NCI-H345 treated with DMSO at 0.1 percent for 48 hours (cell line): Measurements from ENCODE around the gene ARHGEF1.
"Not testable (repeated sequence)": the region's sequence is repeated elsewhere in the genome, so short reads cannot be mapped to it uniquely, and the experiment has no call there.

ENCODE experiments used
- DNase-seq: peaks from one replicate; lab custom pipeline; 2025; ENCODE audit not compliant: unreplicated experiment; lab: John Stamatoyannopoulos, UW

ARHGEF1 gene

DNA sequence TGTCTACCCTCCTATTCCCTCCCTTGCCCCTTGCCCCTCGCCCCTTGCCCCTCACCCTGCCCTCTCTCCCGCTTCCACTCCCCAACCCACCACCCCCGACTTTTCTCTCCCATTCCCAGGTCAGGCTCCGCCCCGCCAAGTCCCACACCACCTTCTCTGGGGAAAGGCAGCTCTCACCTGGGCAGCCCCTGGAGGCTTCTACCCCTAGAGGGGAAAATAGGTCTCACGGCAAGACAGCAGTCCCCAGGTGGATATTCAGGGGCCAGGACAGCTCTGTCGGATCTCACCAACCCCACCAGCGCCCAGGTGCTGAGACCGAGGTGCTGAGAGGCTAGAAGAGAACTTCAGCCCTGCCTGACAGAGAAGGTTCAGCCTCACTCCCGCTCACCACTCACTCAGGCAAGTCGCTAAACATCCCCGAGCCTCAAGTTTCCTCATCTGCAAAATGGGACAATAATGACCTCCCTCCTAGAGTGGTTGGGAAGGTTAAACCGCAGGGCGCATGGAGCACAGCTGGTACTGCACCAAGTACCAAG, 46.6 kb downstream of the ARHGEF1 start:
- DNase-seq, result no peak

DNA sequence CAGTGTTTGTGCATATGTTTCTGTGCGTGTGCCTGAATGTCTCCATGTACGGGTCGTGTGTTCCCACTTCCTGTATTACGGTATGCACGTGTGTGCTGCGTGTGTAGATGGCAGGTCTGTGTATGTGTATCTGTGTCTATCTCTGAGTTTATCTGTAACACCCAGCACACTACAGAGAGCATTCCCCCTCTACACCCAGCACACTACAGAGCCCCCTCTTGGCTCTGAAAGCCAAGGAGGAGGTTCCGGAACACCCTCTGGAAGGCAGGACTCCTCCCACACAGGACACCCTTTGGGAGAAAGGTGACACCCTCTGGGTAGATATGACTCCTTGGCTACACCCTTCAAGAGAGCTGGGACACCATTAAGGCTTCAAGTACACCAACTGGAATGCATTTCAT, 47.3 kb downstream of the ARHGEF1 start:
- DNase-seq, result no peak

DNA sequence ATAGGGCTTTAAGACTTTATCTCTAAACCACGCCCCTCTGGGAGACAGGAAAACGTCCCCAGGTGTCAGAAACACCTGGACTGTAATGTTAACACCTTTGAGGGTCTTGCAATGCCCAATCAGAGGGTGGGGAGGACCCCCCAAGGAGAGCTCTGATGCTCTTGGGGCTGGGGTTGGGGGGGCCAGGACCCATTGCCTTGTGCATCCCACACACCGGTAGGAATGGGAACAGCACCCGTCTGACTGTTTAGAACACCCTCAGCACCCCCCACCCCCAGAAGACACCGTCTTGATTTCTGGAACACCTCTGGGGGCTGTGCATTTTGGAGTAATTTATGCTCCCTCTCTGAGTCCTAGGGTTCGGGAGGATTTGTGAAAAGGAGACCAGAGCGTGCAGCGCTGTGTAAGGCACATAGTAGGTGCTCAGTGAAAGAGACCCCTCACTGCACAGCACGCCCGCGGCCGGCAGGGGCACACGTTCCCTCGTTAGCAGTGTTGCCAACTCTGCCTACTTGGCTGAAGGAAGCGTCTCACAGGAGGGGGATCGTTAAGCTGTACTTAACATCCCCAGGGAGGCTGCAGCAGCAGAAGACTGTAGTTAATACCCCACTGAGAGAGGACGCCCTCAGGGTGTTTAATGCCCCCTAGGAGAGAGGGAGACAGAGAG, 48.1 kb downstream of the ARHGEF1 start:
- no peak for DNase-seq

DNA sequence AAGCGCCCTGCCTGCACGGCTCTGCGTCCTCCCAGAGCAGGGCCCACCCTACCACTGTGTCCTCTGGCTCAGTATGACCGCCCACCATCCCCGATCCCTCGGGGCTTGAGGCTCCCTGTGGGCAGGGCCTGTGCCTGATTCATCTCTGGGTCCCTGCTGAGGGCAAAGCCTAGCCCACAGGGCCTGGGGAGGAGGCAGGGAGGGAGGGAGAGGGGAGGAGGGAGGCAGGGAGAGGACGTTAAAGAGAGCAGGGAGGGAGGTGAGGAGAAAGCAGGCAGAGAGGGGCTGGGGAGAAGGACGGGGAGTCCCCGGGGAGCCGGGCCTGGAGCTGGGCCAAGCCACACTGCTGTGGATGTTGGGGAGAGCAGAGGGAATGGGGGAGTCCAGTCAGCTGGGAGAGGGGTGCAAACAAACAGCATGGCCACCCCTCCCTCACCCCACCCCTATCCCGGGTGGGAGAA, 49.3 kb downstream of the ARHGEF1 start:
- no peak for DNase-seq

DNA sequence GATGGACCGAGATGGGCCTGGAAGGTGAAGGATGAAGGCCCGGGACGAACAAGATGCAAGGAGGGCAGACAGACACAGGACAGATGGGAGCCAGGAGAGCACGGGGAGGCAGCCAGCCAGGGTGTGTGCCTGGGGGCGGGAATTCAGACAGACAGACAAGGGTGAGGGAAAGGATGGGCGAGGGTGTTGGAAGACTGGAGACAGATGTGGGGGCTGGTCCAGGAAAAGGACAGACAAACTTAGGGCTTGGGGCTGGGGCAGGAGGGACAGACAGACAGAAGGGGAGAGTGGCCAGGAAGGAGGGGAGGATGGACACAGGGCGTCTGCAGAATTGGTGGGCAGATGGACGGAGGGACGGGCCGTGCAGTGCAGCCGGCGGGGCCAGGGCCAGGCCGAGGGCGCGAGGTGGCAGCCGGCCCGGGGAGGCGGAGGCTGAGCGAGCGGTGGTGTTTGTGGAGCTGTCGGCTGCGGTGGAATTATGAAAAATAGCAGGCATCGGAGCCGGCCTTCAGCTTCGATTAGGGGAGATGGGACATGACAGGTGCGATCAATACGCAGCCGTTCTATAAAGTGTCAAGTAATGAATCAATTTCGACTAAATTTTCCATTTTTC, 49.8 kb downstream of the ARHGEF1 start:
- DNase-seq, result no peak

DNA sequence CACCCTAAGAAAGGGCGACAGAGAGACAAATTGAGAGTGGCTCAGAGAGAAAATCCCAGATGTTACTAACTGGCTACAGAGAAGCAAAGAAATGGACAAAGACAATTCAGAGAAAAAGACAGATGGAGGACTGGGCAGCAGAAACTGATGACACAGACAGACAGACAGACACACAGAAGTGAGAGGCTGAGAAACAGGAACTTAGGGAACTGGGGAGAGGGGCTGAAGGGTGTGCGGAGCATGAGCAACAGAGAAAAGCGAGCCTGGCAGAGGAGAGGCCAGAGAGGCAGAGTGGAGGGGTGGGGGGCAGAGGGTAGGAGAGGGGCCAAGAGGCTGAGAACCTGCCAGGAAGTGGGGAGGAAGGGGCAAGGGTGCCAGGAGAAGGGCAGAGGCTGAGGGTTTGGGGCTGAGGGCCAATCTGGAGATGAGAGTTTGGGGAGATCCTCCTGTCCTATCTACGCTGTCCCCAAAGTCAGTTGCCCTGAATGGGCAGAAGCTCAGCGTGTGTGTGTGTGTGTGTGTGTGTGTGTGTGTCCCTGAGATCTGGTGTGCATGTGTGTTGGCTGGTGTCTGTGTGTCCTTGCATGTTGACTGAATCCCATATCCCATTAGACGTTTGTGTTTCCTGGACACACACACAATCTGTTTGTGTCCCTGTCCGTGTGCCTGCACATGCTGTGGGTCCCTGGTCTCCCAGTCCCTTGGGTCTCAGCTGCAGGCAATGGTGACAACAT, 50.9 kb downstream of the ARHGEF1 start:
- no peak for DNase-seq

DNA sequence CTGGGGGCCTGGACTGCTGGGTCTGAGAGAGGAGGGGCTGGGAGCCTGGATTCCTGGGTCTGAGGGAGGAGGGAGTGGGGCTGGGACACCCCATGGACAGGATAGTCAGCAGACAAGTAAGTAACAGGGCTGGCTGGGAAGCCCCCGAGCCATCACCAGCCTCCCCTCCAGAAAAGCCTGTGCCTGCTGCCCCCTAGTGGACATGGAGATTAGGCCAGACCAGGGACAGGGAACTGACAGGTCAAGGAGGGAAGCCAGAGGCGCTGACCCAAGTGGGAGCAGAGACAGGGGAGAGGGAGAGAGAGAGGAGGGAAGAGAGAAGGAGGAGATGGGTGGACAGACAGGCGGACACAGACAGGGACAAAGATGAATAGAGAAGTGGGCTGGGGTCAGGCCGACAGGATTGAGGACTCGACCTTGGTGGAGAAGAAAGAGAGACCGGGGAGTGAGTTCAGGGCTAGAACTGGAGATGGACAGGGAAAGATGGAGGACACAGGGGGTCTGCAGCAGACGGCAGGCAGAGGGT, 51.9 kb downstream of the ARHGEF1 start:
- DNase-seq, result no peak

DNA sequence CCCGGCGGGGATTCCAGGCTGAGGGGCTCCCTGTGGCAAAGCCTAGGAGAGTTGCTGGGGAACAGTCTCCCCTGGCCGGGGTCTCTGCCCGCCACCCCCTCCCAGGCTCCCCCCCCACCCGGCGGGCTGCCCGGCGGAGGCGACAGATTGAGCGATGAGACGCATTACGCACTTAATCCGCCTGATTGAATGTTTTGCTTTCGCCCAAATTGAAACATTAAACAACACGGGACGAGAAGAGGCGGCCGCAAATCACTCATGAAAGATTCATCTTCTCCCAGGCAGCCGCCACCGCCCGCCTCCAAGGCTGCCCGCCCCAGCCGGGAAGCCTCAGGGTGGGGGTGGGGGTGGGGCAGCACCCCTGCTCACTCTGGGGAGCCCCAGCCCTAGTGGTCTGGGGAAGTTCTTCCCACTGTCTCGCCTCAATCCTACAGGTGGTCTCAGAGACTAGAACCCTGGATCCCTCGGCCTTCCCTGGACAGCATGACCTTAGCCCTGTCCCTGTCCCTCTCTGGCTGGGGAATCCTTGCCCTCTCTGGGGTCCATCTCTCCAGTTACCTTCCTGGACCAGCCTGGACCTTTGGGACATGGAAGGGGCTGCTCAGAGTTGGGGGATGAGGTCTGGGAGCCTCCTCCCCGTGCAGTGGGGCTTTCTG, 52.9 kb downstream of the ARHGEF1 start:
- no peak for DNase-seq

DNA sequence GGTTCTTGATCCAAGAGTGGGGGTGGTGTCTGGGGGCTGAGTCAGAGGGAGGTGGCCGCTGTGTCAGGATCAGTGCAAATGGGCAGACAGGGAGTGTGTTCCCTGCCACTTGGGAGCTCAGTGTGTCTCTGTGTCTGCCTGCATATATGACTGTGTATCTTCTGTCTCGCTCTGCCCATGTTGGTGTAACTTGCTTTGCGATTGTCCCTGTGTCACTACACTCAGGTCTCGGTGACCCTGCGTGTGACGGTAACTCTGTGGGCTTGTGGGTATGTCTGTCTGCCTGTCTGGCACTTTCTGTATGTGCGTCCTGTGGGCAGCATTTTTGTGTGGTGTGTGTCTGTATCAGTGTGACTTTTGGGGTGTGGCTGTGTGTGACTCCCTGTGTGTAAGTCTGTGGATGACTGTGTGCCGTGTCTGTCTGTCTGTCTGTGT, 53.4 kb downstream of the ARHGEF1 start:
- no peak for DNase-seq

DNA sequence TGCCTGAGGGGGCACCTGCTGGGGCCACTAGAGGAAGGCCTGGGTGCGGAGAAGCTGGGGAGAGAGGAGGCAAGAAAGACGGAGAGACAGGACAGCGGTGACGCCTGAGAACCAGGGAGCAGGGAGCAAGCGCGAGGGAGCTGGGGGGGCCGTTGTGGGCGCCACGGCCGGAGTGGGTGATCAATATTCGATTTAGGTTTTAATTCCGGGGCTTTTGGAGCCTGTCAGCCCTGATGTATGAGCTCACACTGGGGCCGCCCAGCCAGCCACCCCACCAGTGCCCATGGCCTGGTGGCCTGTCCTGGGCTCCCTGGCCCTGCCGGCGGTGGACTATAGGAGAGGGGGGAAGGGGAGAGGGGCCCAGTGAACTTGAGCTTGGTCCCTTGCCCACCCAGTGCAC, 54.0 kb downstream of the ARHGEF1 start:
- no peak for DNase-seq

DNA sequence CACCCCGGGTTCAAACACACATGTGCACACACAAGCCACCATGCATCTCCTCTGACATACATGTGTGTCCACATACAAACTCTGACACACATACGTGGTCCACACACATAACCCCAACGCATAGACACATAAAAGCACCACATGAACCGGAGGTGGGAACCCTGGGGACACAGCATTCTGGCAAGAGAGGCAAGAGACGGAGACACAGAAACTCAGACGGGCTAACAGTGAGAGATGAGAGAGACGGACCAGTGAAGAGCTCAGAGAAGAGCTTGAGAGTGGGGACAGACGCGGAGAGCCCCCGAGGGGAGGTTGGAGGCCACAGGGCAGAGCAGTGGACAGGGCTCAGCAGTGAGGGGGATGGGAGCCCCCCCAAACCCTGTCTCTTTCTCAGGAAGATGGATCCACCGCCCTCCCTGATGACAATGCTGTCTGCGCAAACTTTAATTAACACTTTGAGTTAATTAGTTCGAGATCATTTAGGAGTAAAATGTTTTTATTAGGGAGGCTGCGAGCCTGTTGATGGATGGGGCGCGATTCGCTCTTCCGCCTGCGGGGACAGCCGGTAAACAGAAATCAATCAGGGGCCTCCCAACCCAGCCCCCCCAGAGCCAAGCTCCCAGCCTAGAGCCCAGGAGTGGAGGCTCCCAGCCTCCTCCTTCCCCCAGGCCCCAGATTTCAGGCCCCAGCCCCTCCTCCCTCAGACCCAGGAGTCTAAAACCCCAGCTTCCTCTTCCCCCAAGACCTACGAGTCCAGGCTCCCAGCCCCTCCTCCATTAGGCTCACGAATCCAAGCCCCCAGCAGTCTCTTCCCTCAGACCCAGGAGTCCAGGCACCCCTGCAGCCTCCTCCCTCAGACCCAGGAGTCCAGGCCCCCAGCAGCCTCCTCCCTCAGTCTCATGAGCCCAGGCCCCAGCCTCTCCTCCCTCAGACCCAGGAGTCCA, 54.8 kb downstream of the ARHGEF1 start:
- no peak for DNase-seq

DNA sequence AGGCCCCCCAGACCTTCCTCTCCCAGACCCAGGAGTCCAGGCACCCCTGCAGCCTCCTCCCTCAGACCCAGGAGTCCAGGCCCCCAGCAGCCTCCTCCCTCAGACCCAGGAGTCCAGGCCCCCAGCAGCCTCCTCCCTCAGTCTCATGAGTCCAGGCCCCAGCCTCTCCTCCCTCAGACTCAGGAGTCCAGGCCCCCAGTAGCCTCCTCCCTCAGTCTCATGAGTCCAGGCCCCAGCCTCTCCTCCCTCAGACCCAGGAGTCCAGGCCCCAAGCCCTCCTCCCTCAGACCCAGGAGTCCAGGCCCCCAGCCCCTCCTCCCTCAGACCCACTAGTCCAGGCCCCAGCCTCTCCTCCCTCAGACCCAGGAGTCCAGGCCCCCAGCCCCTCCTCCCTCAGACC, 56.2 kb downstream of the ARHGEF1 start:
- DNase-seq, result not testable (repeated sequence)

DNA sequence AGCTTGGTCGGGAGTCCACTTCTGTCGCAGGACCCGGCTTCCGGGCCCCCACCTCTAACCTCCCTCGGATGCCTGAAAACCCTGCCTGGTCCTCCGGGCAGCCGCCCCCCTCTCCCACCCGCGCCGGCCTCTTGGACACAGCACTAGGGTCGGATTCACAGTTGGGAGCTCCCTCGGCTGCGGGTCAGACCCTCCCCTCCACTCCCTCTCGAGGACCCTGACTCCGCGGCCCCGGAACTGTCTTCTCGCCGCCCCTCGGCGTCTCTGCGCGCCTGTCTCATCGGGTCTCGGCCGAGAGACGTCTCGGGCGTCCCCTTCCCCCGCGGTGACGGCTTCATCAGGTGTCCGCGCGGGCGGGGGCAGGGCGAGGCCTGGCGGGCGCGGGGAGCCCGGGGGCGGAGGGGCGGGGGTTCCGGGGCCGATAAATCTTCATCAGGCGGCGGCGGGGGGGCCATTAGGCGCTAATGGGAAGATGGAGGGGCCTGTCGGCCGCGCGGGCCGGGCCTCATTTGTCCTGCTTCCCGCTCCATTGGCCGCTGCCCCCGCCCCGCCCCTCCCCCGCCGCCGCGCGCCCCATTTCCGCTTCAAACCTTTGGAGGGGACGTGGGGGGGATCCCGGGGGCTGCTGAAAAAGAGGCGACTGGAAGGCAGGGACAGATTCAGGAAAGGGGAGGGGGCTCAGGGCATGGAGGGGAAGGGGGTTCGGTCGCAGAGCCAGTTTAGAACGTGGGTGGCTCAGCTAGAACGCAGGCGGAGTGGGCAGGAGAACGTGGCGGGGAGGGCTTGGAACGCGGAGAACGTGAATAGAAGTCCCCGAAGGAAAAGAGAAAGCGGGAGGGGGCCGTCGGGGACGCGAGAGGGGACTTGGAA, 57.1 kb downstream of the ARHGEF1 start:
- DNase-seq, result no peak

DNA sequence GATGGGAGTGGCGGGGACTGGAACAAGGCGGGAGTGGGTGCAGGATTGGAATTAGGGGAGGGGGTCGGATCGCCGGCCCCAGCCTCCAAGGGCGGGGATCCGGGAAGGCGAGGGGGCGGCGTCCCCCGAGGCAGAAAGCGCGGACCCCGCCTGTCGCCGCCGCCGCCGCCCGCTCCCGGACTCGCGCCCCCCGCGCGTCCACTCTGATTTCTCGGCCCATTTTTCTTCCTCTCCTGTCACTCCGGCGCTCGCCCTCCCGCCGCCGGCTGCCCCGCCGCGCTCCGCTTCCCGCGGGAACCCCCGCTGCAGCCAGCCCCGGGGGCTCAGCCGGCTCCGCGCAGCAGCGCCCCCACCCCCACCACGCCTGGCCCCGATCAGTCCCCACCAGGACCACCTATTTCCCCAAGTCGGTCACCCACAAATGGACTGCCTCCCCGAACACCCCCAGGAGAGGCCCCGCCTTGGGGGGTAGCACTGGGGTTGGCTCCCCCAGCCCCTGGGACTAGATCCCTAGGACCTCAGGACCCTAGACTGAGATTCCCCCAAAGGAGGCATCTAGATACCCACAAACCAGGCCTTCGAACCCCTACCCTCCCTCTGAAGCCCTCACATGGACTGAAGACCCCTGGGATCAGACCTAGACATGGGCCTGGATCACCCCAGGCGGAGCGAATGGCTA, 57.9 kb downstream of the ARHGEF1 start:
- no peak for DNase-seq

DNA sequence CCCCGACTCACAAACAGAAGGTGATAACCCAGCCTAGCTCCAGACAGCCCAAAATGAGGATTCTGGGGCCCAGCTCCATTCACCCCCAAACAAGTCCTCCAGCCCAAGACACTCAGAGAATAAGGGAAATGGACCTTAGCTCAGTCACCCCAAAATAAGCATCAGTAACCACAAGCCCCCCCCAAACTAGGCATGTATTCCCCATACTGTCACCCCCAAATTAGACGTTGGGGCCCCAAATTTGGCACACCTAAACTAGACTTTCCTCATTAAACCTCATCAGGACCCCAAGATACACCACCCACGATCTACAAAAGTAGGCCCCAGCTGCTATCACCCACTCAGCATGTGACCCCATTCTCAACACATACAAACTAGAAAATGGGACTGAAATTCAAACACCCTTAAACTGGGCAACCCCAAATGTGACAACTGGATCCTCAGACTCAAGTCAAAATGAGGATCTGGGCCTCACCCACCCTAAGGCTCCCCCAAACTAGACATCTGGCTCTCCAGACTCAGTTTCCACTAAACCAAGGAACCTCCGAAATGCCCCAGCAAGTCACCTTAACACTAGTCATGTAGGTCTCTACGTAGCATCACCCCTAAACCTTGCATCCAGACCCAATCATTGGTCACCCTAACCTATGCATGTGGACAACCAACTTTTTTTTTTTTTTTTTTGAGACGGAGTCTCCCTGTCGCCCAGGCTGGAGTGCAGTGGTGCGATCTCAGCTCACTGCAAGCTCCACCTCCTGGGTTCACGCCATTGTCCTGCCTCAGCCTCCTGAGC, 58.6 kb downstream of the ARHGEF1 start:
- no peak for DNase-seq

DNA sequence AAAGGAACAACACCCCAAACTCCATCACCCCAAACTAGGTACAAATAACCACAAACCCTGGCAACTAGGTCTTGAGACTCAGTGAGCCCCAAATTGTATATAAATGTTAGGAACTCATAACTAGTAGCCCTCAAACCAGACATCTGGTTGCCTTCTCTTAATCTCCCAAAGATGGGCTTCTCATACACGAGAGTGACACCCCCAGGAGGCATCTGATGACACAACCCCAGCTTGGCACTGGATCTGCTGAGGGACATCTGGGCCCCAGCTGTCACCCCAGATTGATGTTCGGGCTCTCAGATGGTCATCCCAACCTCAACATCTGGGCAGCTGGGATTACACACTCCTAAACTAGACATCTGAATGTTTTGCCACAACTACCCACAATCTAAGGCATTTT, 61.4 kb downstream of the ARHGEF1 start:
- no peak for DNase-seq

DNA sequence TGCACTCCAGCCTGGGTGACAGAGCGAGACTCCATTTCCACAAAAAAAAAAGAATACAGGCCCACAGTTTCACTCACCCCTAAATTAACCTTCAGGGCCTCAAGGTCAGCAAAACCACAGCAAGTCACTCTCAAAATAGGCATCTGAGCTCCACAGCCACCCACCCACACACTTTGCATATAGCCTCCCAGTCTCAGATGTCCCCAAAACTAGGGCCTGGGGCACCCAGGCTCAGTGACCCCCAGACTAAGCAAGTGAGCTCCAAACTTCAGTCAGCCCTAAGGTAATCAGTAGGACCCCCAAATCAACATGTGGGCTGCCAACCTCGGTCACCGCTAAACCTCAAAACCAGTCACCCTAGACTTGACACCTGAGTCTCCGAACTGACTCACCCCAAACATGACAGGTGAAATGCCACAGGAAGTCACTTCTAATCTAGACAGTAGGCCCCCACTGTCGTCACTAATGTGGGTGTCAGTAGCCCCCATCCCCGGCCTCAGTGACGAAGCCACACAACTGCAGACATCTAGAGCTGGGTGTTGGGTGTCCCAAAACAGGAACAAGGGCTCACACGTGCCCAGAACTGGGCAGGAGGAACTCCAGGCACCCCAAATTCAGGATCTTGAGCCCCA, 62.3 kb downstream of the ARHGEF1 start:
- no peak for DNase-seq
